ENCODE data around the gene MAP2K6. TPM values are rescaled to one million over a fixed set of nuclear protein-coding genes. Genes with fewer than 3 reads are reported as not detected.

The MAP2K6 gene
- total and polyA plus RNA-seq, 2 donors (not counting 3 experiments of a cell fraction or from before 2014, with no cell fraction given): 5.9 to 13.9 TPM

DNA sequence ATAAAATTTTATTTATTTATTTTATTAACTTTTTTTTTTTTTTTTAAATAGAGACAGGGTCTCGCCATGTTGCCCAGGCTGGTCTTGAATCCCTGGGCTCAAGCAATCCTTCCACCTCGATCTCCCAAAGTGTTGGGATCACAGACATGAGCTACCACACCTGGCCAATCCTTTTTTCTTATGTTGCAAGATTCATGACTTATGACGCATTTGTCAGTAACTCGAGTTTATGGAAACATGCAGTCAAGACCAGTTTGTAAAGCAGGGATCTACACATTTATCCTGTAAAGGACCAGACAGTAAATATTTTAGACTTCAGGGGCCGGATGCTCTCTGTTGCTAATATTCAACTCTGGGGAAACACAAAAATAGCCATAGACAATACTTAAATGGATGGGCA lies 9.4 kb upstream of the MAP2K6 start:
- no TSS peak for BruUV-seq (replicated peaks)
- Histone ChIP-seq H3K4me2 (ENCODE audit: insufficient read depth, low read length) (no peak overlapping the region), H3K9me3 (replicated peaks; ENCODE audit: control insufficient read depth, insufficient read depth, low read length) (no peaks in the 10 kb centered on the region), H3K4me1 (ENCODE audit: control insufficient read depth, extremely low read depth, insufficient read depth, low read length) (no peaks in the 10 kb centered on the region), H3K27ac (ENCODE audit: insufficient read depth, low read depth, low read length) (no peak overlapping the region), H3K9me1 (replicated peaks; ENCODE audit: control insufficient read depth, extremely low read depth, insufficient read depth, low read length) (no peaks in the 10 kb centered on the region), H3K9ac (replicated peaks; ENCODE audit: extremely low read depth, insufficient read depth, low read length) (no peak overlapping the region), H3K36me3 (ENCODE audit: control insufficient read depth in 2 of 2, extremely low read depth in 1 of 2, insufficient read depth in 2 of 2, low read length in 2 of 2) (no peaks in the 10 kb centered on the region), H2AFZ (ENCODE audit: low read depth, low read length) (no peak overlapping the region), H3K27me3 (ENCODE audit: control insufficient read depth in 2 of 2, insufficient read depth in 2 of 2, low read length in 2 of 2) (no peaks in the 10 kb centered on the region), H4K20me1 (replicated peaks; ENCODE audit: control insufficient read depth, extremely low read depth, insufficient read depth, low read length) (no peaks in the 10 kb centered on the region), H3K79me2 (ENCODE audit: control insufficient read depth, insufficient read depth, low read length) (no peaks in the 10 kb centered on the region), H3K4me3 (replicated peaks in 1 of 3; ENCODE audit: insufficient read depth in 1 of 3, low read depth in 1 of 3, low read length in 3 of 3) (no peak overlapping the region)
- intact Hi-C loops (cut with micrococcal nuclease): no loop called here
- no peak for TF ChIP-seq FOS (IDR thresholded peaks at IDR 0.05; ENCODE audit: borderline replicate concordance, insufficient read depth, low read length)
- TF ChIP-seq MYC (IDR thresholded peaks at IDR 0.05; ENCODE audit: low read depth, low read length): no peak
- TF ChIP-seq, protein P1, sequence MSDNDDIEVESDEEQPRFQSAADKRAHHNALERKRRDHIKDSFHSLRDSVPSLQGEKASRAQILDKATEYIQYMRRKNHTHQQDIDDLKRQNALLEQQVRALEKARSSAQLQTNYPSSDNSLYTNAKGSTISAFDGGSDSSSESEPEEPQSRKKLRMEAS (IDR thresholded peaks at IDR 0.05; ENCODE audit: insufficient read depth, insufficient read length): no peak
- no peak for TF ChIP-seq POLR2AphosphoS5 (IDR thresholded peaks at IDR 0.05; ENCODE audit: insufficient read depth, low read depth, low read length)
- TF ChIP-seq GATA2 (IDR thresholded peaks at IDR 0.05; ENCODE audit: insufficient read depth, insufficient read length, low read depth, low read length): no peak
- TF ChIP-seq EZH2 (IDR thresholded peaks at IDR 0.05; ENCODE audit: borderline replicate concordance, low read depth, low read length, severe bottlenecking): no peak
- TF ChIP-seq JUN (IDR thresholded peaks at IDR 0.05; ENCODE audit: borderline replicate concordance, insufficient read depth, insufficient read length, low read depth): no peak
- TF ChIP-seq, protein P2, sequence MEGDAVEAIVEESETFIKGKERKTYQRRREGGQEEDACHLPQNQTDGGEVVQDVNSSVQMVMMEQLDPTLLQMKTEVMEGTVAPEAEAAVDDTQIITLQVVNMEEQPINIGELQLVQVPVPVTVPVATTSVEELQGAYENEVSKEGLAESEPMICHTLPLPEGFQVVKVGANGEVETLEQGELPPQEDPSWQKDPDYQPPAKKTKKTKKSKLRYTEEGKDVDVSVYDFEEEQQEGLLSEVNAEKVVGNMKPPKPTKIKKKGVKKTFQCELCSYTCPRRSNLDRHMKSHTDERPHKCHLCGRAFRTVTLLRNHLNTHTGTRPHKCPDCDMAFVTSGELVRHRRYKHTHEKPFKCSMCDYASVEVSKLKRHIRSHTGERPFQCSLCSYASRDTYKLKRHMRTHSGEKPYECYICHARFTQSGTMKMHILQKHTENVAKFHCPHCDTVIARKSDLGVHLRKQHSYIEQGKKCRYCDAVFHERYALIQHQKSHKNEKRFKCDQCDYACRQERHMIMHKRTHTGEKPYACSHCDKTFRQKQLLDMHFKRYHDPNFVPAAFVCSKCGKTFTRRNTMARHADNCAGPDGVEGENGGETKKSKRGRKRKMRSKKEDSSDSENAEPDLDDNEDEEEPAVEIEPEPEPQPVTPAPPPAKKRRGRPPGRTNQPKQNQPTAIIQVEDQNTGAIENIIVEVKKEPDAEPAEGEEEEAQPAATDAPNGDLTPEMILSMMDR (IDR thresholded peaks at IDR 0.05; ENCODE audit: extremely low read depth in 1 of 2, insufficient read depth in 1 of 2, low read depth in 1 of 2, low read length in 2 of 2): no peak
- TF ChIP-seq POLR2A (IDR thresholded peaks at IDR 0.05; ENCODE audit: low read depth, low read length): no peak
- dilution Hi-C loops (cut with MboI; ENCODE audit: extremely low pct_ligation_motif_present, low sequenced_read_pairs): no loop called here
- no peak for FAIRE-seq
- no peak for DNase-seq (ENCODE audit: low read depth, low spot score)
- ChIA-PET CTCF (interaction anchor here (0.7 to 2.6 kb wide), 3 partner anchors 10 to 46 kb away, joined by 3 to 19 read pairs (median 4); no protein-coding TSS in a partner anchor), POLR2A (no interaction called here)

Data from endothelial cell of umbilical vein (primary cell).